Measurements from ENCODE around the gene PPFIA1. TPM values are rescaled to one million over a fixed set of nuclear protein-coding genes. Genes with fewer than 3 reads are reported as not detected.

PPFIA1 gene
- total and polyA plus RNA-seq, 2 experiments from 2014 or later, result 36.0 to 39.6 TPM

DNA sequence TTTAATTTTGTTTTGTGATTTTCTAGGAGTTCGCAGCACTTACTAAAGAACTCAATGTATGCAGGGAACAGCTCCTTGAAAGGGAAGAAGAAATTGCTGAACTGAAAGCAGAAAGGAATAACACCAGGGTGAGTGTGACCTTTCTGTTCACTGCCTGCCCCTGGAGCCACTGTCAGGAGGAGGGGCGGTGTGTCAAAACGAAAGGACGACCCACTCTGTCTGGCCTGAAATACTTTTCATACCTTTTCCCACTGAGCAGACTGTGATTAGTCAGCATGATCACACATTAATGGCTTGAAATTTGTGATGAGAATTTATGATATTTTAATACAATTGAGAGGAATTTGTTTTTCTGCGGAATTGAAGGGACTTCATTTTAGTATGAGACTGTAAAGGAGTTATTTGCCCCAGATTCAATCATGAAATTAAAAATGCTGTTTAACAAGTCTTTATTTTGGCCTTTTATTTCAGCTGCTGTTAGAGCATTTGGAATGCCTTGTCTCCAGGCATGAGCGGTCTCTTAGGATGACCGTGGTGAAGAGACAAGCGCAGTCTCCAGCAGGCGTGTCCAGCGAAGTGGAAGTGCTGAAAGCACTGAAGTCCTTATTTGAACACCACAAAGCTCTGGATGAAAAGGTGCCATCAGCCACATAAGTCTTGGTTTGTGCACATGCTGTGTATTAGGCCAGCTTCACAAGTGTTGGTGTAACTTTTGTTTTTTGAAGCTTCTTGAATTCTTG lies 54.1 kb downstream of the PPFIA1 start:
- Histone ChIP-seq H3K27me3 (no peaks in the 10 kb centered on the region), H3K79me2 (peaks cover 21% of the 10 kb centered on the region), H3K4me3 (no peak overlapping the region), H3K9me3 (ENCODE audit: low read depth) (no peaks in the 10 kb centered on the region), H3K4me1 (ENCODE audit: insufficient read depth) (no peaks in the 10 kb centered on the region), H3K36me3 (replicated peaks; ENCODE audit: insufficient read depth, low read depth) (no peaks in the 10 kb centered on the region), H4K20me1 (ENCODE audit: insufficient read depth, poor library complexity, severe bottlenecking) (peaks cover 3% of the 10 kb centered on the region), H2AFZ (no peak overlapping the region), H3K9me2 (replicated peaks; ENCODE audit: insufficient read depth) (no peaks in the 10 kb centered on the region), H3K27ac (peak overlapping the region; percentile 49), H3K4me2 (no peak overlapping the region)
- WGBS (ENCODE audit: low lambda C conversion rate, missing lambda C conversion rate), result 84% methylated on average over 10 of the region's 10 CpGs
- DNase-seq (ENCODE audit: low spot score), result no peak
- no peak for TF ChIP-seq EZH2phosphoT487 (IDR thresholded peaks at IDR 0.05; ENCODE audit: low read depth, severe bottlenecking, unreplicated experiment)
- TF ChIP-seq, protein P1, sequence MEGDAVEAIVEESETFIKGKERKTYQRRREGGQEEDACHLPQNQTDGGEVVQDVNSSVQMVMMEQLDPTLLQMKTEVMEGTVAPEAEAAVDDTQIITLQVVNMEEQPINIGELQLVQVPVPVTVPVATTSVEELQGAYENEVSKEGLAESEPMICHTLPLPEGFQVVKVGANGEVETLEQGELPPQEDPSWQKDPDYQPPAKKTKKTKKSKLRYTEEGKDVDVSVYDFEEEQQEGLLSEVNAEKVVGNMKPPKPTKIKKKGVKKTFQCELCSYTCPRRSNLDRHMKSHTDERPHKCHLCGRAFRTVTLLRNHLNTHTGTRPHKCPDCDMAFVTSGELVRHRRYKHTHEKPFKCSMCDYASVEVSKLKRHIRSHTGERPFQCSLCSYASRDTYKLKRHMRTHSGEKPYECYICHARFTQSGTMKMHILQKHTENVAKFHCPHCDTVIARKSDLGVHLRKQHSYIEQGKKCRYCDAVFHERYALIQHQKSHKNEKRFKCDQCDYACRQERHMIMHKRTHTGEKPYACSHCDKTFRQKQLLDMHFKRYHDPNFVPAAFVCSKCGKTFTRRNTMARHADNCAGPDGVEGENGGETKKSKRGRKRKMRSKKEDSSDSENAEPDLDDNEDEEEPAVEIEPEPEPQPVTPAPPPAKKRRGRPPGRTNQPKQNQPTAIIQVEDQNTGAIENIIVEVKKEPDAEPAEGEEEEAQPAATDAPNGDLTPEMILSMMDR (IDR thresholded peaks at IDR 0.05; ENCODE audit: poor library complexity), result no peak
- TF ChIP-seq EZH2 (IDR thresholded peaks at IDR 0.05; ENCODE audit: borderline replicate concordance), result no peak

DNA sequence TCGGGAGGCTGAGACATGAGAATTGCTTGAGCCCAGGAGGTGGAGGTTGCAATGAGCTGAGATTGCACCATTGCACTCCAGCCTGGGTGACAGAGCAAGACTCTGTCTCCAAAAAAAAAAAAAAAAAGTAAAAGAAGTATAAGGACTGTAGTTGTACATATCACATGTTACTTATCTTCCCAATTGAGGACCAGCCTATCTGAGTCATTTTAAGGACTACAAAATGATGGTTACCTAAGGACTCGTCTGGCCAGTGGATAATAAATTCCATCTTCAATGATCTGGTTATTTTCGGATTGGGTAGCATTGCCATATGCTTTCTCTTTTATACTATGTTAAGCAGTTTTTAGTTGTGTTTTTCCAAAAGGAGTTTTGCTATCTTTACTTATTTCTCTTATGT lies 55.3 kb downstream of the PPFIA1 start:
- Histone ChIP-seq H3K36me3 (replicated peaks; ENCODE audit: insufficient read depth, low read depth) (no peaks in the 10 kb centered on the region), H3K27ac (peak overlapping the region; percentile 73)
- WGBS (ENCODE audit: low lambda C conversion rate, missing lambda C conversion rate), result 93% methylated on average over 3 of the region's 3 CpGs

DNA sequence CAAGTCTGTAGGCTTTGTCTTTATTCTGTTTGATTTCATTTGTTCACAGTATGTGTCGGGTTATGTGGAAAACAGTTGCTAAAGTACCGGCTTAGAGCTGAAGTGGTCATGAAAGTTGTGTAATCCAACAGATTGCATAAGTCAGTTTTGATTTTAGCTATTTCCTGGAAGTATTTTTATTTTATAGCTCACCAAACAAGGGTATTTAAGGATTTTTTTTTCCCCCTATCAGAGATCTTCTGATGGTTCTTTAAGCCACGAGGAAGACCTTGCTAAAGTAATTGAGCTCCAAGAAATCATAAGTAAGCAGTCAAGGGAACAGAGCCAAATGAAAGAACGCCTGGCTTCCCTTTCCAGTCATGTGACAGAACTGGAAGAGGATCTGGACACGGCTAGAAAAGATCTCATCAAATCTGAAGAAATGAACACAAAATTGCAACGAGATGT lies 55.9 kb downstream of the PPFIA1 start:
- no peaks in the 10 kb centered on the region for H3K27me3 ChIP-seq
- TF ChIP-seq, protein P1 (IDR thresholded peaks at IDR 0.05; ENCODE audit: poor library complexity), result no peak
- TF ChIP-seq EZH2 (IDR thresholded peaks at IDR 0.05; ENCODE audit: borderline replicate concordance) (no peak), EZH2phosphoT487 (IDR thresholded peaks at IDR 0.05; ENCODE audit: low read depth, severe bottlenecking, unreplicated experiment) (no peak)
- H3K9me3 ChIP-seq (ENCODE audit: low read depth), result no peaks in the 10 kb centered on the region
- no peaks in the 10 kb centered on the region for H3K9me2 ChIP-seq (replicated peaks; ENCODE audit: insufficient read depth)
- no peaks in the 10 kb centered on the region for H3K36me3 ChIP-seq (replicated peaks; ENCODE audit: insufficient read depth, low read depth)
- H3K79me2 ChIP-seq, result peaks cover 14% of the 10 kb centered on the region
- no peak overlapping the region for H2AFZ ChIP-seq
- H3K27ac ChIP-seq, result peak overlapping the region; percentile 73
- no peaks in the 10 kb centered on the region for H3K4me1 ChIP-seq (ENCODE audit: insufficient read depth)
- peaks cover 3% of the 10 kb centered on the region for H4K20me1 ChIP-seq (ENCODE audit: insufficient read depth, poor library complexity, severe bottlenecking)
- WGBS (ENCODE audit: low lambda C conversion rate, missing lambda C conversion rate), result 75% methylated on average over 6 of the region's 6 CpGs
- H3K4me3 ChIP-seq, result no peak overlapping the region
- peak; percentile 21 for DNase-seq (ENCODE audit: low spot score)
- H3K4me2 ChIP-seq, result peak overlapping the region; percentile 33

More for the DNA sequence above, 55.3 kb downstream of the PPFIA1 start:
- H3K79me2 ChIP-seq, result peaks cover 20% of the 10 kb centered on the region
- H3K9me2 ChIP-seq (replicated peaks; ENCODE audit: insufficient read depth), result no peaks in the 10 kb centered on the region
- H4K20me1 ChIP-seq (ENCODE audit: insufficient read depth, poor library complexity, severe bottlenecking), result peaks cover 3% of the 10 kb centered on the region
- DNase-seq (ENCODE audit: low spot score), result no peak
- H2AFZ ChIP-seq, result no peak overlapping the region
- no peaks in the 10 kb centered on the region for H3K4me1 ChIP-seq (ENCODE audit: insufficient read depth)
- TF ChIP-seq EZH2 (IDR thresholded peaks at IDR 0.05; ENCODE audit: borderline replicate concordance) (no peak), EZH2phosphoT487 (IDR thresholded peaks at IDR 0.05; ENCODE audit: low read depth, severe bottlenecking, unreplicated experiment) (no peak)
- TF ChIP-seq, protein P1 (IDR thresholded peaks at IDR 0.05; ENCODE audit: poor library complexity), result no peak
- H3K4me2 ChIP-seq, result peak overlapping the region; percentile 6
- no peaks in the 10 kb centered on the region for H3K9me3 ChIP-seq (ENCODE audit: low read depth)
- H3K27me3 ChIP-seq, result no peaks in the 10 kb centered on the region
- no peak overlapping the region for H3K4me3 ChIP-seq

All from hepatocyte (in vitro differentiated cells).